ENCODE measurements around the gene GPR89A.

GRCh38 chr1:145688924-145689323 is 81.1 kb downstream of the GPR89A start:
- TF ChIP-seq POLR2A (IDR thresholded peaks at IDR 0.05) = no peak
- no peak for TF ChIP-seq CTCF (IDR thresholded peaks at IDR 0.05)

Measured in esophagus squamous epithelium (tissue), 4 donors.